CD4-positive, alpha-beta T cell treated with Interleukin-12 subunit alpha and Interleukin-12 subunit beta, for 1 hour (primary cell): ENCODE measurements around the gene ZNF644.

Source experiments
- DNase-seq: peaks from one replicate; pipeline ENCODE4 v3.0.0-alpha.2; 2020

Gene ZNF644

GRCh38 chr1:91020967-91021685 lies 709 bp downstream of the ZNF644 start:
- peak; percentile 83 for DNase-seq

- DNase-seq, result no peak
These were observed 1.3 kb downstream of the ZNF644 start for GRCh38 chr1:91020486-91020885.

GRCh38 chr1:91018006-91018405 lies 3.8 kb downstream of the ZNF644 start:
- peak; percentile 35 for DNase-seq

GRCh38 chr1:91015794-91016550 lies 5.9 kb downstream of the ZNF644 start:
- DNase-seq, result no peak

DNA sequence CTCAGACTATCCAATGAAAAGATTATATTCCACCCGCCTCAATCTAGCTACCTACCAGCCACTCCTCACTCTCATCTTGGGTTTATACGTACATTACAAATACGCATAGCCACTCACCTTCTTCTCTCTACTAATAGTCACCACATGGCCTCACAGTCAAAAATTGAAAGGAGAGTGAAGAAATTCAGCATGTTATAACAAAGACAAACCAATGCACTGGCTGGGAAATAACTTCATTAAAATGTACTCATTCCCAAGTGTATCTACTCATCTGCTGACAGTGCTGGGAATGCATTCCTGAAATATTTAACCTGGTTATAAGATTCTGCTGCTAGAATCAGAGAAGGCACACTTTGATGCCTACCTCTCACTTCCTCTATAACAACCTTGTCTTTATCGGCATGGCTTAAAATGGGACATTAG lies 6.5 kb downstream of the ZNF644 start:
- no peak for DNase-seq

- no peak for DNase-seq
These were observed 7.4 kb downstream of the ZNF644 start for GRCh38 chr1:91014475-91014874.

DNA sequence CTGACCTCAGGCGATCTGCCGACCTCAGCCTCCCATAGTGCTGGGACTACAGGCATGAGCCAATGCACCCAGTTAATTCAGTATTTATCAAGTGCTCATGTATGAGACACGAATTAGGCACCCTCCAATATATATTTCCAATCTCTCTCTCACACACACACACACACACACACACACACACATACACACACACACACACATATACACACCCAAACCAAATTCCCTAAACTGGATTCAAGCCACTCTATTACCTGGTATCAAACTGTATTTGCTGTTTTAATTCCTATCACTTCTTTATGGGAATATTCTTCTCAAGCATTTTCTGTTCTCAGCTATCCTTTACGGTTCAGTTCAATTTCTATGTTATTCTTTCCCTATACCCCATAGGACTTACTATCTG lies 8.5 kb downstream of the ZNF644 start:
- no peak for DNase-seq

- DNase-seq, result no peak
These were observed 9.6 kb downstream of the ZNF644 start for GRCh38 chr1:91012196-91012595.

DNA sequence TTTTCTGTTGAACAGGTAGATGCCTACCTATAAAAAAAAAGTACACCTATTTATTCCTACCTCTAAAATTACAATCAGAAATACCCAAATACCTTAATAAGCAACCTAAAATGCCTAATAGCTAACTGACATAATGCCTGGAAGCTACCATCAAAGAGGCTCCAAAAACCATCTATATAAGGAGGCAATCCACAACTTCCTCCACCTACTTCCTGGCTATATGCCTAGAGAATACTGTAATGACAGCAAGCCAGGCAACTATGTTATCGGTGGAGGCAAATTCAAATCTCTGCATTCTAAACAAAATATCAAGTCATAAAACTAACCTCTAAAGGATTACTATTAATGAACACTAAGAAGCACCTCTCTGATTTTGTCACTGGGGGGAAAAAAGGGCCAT lies 10.1 kb downstream of the ZNF644 start:
- no peak for DNase-seq

DNA sequence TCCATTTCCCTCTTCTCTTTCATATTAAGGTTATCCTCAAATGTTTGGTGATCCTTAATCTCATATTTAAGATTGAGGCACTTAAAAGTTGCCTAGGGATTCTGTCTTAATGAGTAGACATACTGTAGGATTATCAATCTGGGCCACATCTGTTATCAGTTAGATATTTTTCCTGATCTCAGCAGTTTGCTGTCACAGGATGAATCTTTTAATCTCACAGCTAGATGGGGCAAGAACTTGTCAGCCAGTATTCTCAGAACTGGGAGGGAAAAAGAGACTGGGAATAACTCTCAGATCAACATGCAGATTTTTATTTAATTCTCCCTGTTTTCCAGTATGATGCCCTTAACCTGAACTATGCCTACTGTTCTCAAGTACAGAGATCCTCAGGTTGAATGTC lies 14.0 kb downstream of the ZNF644 start:
- DNase-seq, result no peak

GRCh38 chr1:91007092-91007491 lies 14.7 kb downstream of the ZNF644 start:
- no peak for DNase-seq

GRCh38 chr1:91006113-91006908 lies 15.5 kb downstream of the ZNF644 start:
- DNase-seq, result no peak

DNA sequence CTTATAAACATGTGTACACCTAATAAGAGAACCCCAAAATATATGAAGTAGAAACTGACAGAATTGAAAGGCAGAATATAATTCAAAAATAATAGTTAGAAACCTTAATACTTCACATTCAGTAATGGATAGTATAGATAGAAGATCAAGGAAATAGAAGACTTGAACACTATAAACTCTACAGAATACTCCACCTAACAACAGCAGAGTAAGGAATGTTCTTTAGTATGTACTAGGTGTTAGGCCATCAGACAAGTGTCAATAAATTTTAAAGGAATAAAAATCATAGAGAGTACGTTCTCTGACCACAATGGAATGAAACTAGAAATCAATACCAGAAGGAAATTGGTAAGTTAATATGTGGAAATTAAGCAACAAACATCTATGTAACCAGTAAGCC lies 16.6 kb downstream of the ZNF644 start:
- DNase-seq, result no peak

DNA sequence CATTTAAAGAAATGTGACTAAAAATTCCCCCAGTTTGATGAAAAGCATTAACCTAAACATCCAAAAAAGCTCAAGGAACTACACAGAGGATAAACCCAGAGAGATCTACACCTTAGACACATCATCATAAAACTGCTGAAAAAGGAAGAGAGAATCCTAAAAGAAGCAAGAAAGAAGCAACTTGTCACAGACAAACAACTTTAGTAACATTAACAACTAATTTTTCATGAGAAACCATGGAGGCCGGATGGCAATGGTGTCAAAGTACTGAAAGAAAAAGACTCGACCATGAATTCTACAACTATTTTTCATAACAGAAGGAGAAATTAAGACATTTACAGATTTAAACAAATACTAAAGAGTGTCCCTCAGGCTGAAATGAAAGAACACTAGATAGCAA lies 17.7 kb downstream of the ZNF644 start:
- no peak for DNase-seq

GRCh38 chr1:90996742-90997413 lies 25.0 kb downstream of the ZNF644 start:
- no peak for DNase-seq

DNA sequence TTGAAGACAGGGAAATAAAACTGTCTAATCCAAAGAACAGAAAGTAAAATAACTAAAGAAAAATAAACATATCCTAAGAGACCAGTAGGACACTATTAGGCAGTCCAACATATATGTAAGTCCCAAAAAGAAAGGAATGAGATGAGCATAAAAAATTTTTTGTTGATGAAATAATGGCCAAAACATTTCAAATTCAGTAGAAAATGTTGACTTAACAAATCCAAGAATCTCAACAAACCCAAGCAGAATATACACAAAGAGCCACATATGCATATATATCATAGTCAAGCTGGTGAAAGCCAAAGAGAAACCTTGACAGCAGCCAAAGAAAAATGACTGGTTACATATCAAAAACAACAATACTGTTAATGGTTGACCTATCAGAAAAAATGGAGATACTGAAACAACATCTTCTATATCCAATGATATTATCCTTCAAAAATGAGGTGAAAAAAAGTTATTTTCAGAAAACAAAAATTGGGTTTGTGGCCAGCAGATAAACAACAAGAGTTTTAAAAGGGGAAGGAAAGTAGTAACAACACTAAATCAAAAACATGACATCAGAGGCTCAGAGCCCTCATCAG lies 26.4 kb downstream of the ZNF644 start:
- DNase-seq, result no peak

DNA sequence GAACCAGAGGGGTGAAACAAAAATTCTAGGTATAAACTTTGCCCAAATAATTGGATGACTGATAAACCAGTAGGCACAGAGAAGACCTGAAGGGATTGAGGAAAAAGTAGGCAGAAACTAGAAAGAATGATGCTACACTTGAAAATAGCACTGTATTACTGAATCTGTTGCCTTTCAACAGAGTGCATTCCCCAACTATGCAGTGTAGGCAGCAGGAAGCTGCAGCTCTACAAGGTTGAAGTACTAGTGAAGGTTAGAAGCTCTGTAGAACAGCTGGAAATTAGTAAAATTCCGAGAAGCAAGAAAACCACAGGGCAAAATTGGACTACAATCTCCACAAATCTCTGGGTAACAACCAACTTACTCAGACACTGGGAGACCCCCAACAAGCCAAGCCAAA lies 27.4 kb downstream of the ZNF644 start:
- no peak for DNase-seq

DNA sequence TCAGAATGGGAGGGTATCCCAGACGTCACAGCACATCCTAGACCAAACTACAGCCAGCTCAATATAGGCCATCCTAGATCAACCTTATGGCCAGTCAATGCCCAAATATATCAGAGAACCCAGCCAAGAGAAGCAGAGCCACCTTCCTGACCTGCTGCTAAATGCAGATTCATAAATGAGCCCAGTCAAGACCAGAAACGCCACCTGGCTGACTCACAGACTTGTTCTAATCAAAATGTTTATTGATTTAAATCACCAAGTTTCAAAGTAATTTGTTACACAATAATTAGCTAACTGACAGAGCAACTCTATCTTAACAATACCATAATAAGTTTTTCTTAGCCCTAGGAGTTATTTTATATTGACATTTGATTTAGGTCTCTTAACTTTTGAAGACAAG lies 28.6 kb downstream of the ZNF644 start:
- no peak for DNase-seq

DNA sequence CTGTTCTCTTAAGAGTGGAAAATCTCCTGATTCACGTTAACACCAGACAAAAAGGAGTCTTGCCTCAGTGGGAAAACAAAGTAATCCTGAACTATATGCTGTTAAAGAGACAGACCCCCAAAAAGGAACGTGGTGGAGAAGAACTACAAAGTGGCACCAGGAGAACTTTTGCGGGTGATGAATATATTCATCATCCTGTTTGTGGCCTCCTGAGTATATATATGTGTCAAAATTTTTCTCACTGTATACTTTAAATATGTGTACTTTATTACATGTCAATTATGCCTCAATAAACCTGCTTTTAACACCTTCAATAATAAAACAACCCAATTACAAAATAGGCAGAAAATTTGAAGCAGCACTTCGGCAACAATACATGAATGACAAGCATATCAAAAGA lies 31.1 kb downstream of the ZNF644 start:
- DNase-seq, result no peak

- DNase-seq, result no peak
These were observed 31.8 kb downstream of the ZNF644 start for GRCh38 chr1:90989990-90990389.

DNA sequence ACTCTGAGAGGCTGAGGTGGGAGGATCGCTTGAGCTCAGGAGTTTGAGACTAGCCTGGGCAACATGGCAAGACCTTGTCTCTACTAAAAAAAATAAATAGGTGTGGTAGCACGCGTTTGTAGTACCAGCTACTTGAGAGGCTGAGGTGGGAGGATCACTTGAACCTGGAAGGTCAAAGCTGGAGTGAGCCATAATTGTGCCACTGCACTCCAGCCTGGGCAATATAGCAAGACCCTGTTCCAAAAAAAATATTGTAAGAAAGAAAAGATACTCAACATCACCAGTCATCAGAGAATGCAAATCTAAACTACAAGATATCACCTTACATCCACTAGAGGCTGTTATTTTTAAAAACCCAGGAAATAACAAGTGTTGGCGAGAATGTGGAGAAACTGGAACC lies 32.5 kb downstream of the ZNF644 start:
- no peak for DNase-seq

GRCh38 chr1:90987841-90988240 lies 34.0 kb downstream of the ZNF644 start:
- DNase-seq, result no peak

GRCh38 chr1:90986953-90987352 lies 34.9 kb downstream of the ZNF644 start:
- no peak for DNase-seq
